Measurements from ENCODE around the gene SERP2. TPM values are rescaled to one million over a fixed set of nuclear protein-coding genes. Genes with fewer than 3 reads are reported as not detected.

SERP2 gene
- total RNA-seq, 1 donor from 2014 or later: 6.3 TPM

DNA sequence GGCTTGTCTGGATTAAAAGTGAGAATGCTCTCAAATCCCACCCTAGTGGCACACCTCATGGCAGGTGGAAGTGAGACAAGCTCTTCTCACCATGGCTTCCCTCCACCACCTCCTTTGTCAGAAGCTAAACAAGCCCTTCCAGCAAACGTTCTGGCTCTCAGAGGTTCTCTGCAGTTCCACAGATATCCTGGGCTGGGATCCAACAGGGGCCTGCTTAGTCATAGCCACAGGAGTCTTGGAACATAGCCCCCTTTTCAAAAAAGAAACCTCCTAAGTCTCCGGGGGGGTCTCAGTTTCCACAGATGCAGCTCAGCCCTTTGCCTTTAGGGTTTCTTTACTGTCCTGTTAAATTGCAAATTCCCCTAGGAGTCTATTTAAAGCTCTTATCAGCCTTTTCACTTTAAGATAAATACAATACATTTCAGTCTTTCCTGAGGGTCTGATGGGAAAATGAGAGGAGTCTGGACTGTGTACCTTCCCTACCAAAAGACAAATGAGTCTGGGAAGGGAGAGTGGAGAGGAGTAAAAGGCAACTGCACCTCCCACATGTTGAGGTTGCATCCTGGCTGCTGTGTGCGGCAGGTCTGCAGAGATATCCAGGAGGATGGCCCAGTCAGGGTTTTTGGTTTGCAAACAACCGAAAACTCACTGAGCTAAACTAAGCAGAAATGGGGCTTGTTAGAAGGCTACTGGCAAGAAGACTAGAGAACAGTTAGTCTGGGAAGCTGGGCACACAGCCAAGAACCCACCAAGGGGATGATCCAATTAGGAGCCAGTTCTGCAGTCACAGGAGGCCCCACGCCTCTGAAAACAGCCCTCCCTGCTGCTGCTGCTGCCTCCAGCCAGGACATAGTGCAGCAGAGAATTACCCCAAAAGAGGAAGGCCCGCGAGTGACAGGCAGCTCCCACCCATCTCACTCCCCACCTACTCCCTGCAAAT lies 41.4 kb upstream of the SERP2 start:
- Mint-ChIP-seq H3K27me3 (peaks cover 10% of the 10 kb centered on the region), H3K4me1 (ENCODE audit: low read depth) (peaks cover 6% of the 10 kb centered on the region), H3K27ac (no peak overlapping the region), H3K36me3 (ENCODE audit: insufficient read depth) (peaks cover 1% of the 10 kb centered on the region), H3K4me3 (ENCODE audit: low read depth) (no peak overlapping the region), H3K9me3 (ENCODE audit: low read depth) (peaks cover 8% of the 10 kb centered on the region)
- TF ChIP-seq, protein P1, sequence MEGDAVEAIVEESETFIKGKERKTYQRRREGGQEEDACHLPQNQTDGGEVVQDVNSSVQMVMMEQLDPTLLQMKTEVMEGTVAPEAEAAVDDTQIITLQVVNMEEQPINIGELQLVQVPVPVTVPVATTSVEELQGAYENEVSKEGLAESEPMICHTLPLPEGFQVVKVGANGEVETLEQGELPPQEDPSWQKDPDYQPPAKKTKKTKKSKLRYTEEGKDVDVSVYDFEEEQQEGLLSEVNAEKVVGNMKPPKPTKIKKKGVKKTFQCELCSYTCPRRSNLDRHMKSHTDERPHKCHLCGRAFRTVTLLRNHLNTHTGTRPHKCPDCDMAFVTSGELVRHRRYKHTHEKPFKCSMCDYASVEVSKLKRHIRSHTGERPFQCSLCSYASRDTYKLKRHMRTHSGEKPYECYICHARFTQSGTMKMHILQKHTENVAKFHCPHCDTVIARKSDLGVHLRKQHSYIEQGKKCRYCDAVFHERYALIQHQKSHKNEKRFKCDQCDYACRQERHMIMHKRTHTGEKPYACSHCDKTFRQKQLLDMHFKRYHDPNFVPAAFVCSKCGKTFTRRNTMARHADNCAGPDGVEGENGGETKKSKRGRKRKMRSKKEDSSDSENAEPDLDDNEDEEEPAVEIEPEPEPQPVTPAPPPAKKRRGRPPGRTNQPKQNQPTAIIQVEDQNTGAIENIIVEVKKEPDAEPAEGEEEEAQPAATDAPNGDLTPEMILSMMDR (IDR thresholded peaks at IDR 0.05; ENCODE audit: unreplicated experiment): no peak
- no peak for DNase-seq (ENCODE audit: low spot score, unreplicated experiment)

DNA sequence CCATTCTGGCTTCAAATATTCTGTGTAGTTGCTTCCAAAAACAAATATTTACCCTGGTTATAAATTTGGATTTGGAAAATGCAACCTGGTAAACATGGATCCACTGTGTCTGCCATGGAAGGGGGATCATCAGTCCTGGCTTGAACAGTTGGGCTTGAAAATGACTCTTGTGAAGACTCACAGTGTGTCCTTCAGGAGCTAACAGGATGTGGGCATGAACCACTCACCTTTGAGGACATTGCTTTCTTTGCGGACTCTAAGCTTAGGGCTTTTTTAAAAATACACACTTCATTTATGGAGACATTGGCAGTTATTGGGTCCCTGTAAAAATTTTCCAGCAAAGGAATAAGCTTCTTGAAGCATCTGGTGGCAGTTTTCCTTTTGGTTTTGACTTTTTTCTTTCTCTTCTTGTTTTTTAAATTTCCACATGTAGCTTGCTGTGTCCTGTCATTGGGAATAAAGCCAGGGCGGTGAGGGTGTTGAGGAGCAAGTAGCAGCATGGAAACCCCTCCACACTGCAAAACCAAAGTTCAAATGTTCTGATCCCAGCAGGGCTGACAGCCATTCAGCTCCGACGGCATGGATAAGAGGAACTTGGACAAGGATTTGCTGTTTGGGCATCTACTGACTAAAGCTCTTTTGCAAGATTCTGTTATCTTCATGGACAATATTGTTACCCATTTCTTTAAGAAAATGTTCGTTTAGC lies 39.5 kb upstream of the SERP2 start:
- no peak for DNase-seq (ENCODE audit: low spot score, unreplicated experiment)
- no peaks in the 10 kb centered on the region for H3K36me3 Mint-ChIP-seq (ENCODE audit: insufficient read depth)
- peaks cover 10% of the 10 kb centered on the region for H3K27me3 Mint-ChIP-seq
- peaks cover 6% of the 10 kb centered on the region for H3K4me1 Mint-ChIP-seq (ENCODE audit: low read depth)
- no peak overlapping the region for H3K4me3 Mint-ChIP-seq (ENCODE audit: low read depth)
- H3K9me3 Mint-ChIP-seq (ENCODE audit: low read depth): no peaks in the 10 kb centered on the region
- TF ChIP-seq, protein P1 (IDR thresholded peaks at IDR 0.05; ENCODE audit: unreplicated experiment): no peak
- no peak overlapping the region for H3K27ac Mint-ChIP-seq

DNA sequence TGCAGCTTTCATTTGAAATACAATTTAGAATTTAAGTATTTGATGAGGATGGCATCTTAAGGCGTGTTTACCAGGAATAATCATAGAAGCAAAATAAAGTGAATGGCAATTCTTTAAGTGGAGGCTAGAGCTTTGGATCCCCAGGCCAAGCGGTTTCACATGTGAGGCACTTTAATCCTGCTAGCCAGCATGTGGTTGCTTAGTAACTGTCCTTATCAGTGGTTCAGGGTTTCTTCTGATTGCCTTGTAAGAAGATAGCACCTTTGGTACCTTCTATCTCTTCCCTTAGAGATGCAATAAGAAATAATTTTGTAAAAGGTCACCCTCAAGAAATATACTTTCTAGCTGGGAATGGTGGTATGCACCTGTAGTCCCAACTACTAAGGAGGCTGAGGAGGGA lies 38.9 kb upstream of the SERP2 start:
- TF ChIP-seq, protein P1 (IDR thresholded peaks at IDR 0.05; ENCODE audit: unreplicated experiment): no peak
- DNase-seq (ENCODE audit: low spot score, unreplicated experiment): no peak
- peaks cover 6% of the 10 kb centered on the region for H3K4me1 Mint-ChIP-seq (ENCODE audit: low read depth)
- no peak overlapping the region for H3K27ac Mint-ChIP-seq
- H3K9me3 Mint-ChIP-seq (ENCODE audit: low read depth): no peaks in the 10 kb centered on the region
- H3K4me3 Mint-ChIP-seq (ENCODE audit: low read depth): no peak overlapping the region
- peaks cover 10% of the 10 kb centered on the region for H3K27me3 Mint-ChIP-seq
- no peaks in the 10 kb centered on the region for H3K36me3 Mint-ChIP-seq (ENCODE audit: insufficient read depth)

DNA sequence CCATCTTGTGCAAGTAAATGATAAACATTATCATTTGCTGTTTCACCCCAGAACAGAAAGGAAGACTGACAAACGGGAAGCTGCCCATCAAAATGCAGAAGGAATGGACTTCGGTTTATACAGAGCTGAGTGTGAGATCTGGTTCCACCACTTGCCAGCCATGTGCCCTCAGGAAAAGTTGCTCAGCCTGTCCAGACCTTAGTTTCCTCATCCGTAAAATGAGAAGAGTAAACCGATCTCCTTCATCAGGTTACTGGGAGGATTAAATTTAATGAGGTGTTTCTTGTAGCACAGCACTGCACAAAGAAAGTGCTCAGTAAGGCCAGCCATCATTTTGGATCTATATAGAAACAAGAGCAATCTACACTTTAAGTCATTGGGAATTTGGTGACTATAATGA lies 36.7 kb upstream of the SERP2 start:
- Mint-ChIP-seq H3K9me3 (ENCODE audit: low read depth) (peaks cover 3% of the 10 kb centered on the region), H3K36me3 (ENCODE audit: insufficient read depth) (no peaks in the 10 kb centered on the region)

DNA sequence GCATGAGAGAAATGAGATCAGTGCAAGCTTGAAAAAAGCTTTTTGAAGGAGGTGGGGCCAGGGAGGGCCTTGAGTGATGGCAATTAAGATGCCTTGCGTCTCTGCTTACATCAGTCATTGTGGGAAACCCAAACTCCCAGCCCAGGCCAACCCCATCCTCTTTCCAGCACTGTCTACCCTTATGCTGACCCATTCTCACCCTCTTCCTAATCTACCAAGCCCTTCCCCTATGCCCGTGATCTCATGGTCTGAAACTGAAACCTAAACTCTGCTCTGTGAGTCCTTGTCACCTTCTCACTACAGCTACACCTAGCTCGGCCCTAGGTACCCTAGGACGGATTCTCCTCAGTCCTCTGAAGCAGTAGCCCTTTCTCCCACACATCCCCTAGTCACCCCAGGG lies 36.0 kb upstream of the SERP2 start:
- peaks cover 3% of the 10 kb centered on the region for H3K9me3 Mint-ChIP-seq (ENCODE audit: low read depth)
- H3K4me1 Mint-ChIP-seq (ENCODE audit: low read depth): peaks cover 3% of the 10 kb centered on the region
- DNase-seq (ENCODE audit: low spot score, unreplicated experiment): no peak
- TF ChIP-seq, protein P1 (IDR thresholded peaks at IDR 0.05; ENCODE audit: unreplicated experiment): no peak
- H3K27me3 Mint-ChIP-seq: peaks cover 2% of the 10 kb centered on the region
- no peak overlapping the region for H3K4me3 Mint-ChIP-seq (ENCODE audit: low read depth)
- no peak overlapping the region for H3K27ac Mint-ChIP-seq
- no peaks in the 10 kb centered on the region for H3K36me3 Mint-ChIP-seq (ENCODE audit: insufficient read depth)

More for the DNA sequence above, 36.7 kb upstream of the SERP2 start:
- Mint-ChIP-seq H3K4me3 (ENCODE audit: low read depth) (no peak overlapping the region), H3K27ac (no peak overlapping the region), H3K4me1 (ENCODE audit: low read depth) (peaks cover 6% of the 10 kb centered on the region), H3K27me3 (peaks cover 6% of the 10 kb centered on the region)
- TF ChIP-seq, protein P1 (IDR thresholded peaks at IDR 0.05; ENCODE audit: unreplicated experiment): no peak
- DNase-seq (ENCODE audit: low spot score, unreplicated experiment): no peak

Measured in progenitor cell of endocrine pancreas (in vitro differentiated cells).